Endothelial cell of umbilical vein (primary cell): ENCODE measurements around the gene AKT3. TPM values are rescaled to one million over a fixed set of nuclear protein-coding genes. Genes with fewer than 3 reads are reported as not detected.
"Not testable (repeated sequence)": the region's sequence is repeated elsewhere in the genome, so short reads cannot be mapped to it uniquely, and the experiment has no call there.

ENCODE experiments used
- BruUV-seq: library from RNA; stranded (reverse); fragments of 400-500 nt; replicated peaks from 2 replicates; lab custom pipeline; 2021; lab: Mats Ljungman, UMichigan
- CTCF ChIA-PET: fragments of 300-600, 350-600 bp; sonication (Branson Sonifier 250); formaldehyde crosslinking; loops from one replicate; lab custom pipeline; 2021; ENCODE audit warnings: antibody characterized with exemption, inconsistent platforms; lab: Charles Lee
- POLR2A ChIA-PET: fragments of 300-600, 350-600 bp; sonication (Branson Sonifier 250); formaldehyde crosslinking; loops from one replicate; lab custom pipeline; 2021; ENCODE audit warnings: antibody characterized with exemption, inconsistent platforms; lab: Charles Lee
- DNase-seq: peaks from one replicate; pipeline ENCODE4 v3.0.0-alpha.2; 2011; ENCODE audit warnings: low read depth, low spot score
- FAIRE-seq: peaks from 2 replicates; lab custom pipeline; 2011; peaks lifted over from hg19 to GRCh38; lab: Jason Lieb, UNC
- H2AFZ ChIP-seq: 2 replicates; pipeline ENCODE4 v1.6.0; 2012; ENCODE audit warnings: low read depth, low read length, control low read depth, inconsistent platforms
- H3K27ac ChIP-seq: 2 replicates; pipeline ENCODE4 v1.5.1; 2011; ENCODE audit warnings: low read depth, mild to moderate bottlenecking, control low read depth, low read length, moderate library complexity; ENCODE audit not compliant: insufficient read depth
- H3K27me3 ChIP-seq, 2 experiments: 2 replicates each; pipeline versions ENCODE4 v1.6.0 to v1.6.1; 2011; ENCODE audit warnings: low read length in 2 of 2, mixed read lengths in 1 of 2; ENCODE audit not compliant: control insufficient read depth in 2 of 2, insufficient read depth in 2 of 2
- H3K36me3 ChIP-seq, 2 experiments: 2 replicates in 1 of 2; 3 replicates in 1 of 2; pipeline ENCODE4 v1.5.1; 2011; ENCODE audit warnings: low read length in 2 of 2, mild to moderate bottlenecking in 1 of 2, moderate library complexity in 1 of 2; ENCODE audit not compliant: control insufficient read depth in 2 of 2, insufficient read depth in 2 of 2; ENCODE audit errors: extremely low read depth in 1 of 2
- H3K4me1 ChIP-seq: 3 replicates; pipeline ENCODE4 v1.5.1; 2011; ENCODE audit warnings: mild to moderate bottlenecking, low read length; ENCODE audit not compliant: control insufficient read depth, insufficient read depth; ENCODE audit errors: extremely low read depth
- H3K4me2 ChIP-seq: 2 replicates; pipeline ENCODE4 v1.6.1; 2011; ENCODE audit warnings: low read length, control low read depth, mixed read lengths; ENCODE audit not compliant: insufficient read depth
- H3K4me3 ChIP-seq, 3 experiments: fragments of 200-600 bp in 1 of 3; sonication (generic), shearing (Covaris generic) in 1 of 3; replicated peaks in 1 of 3; 2 replicates each; pipeline ENCODE4 v1.5.1; 2011 to 2016; ENCODE audit warnings: control low read depth in 3 of 3, low read length in 3 of 3, mild to moderate bottlenecking in 2 of 3, inconsistent platforms in 1 of 3, low read depth in 1 of 3, moderate library complexity in 1 of 3; ENCODE audit not compliant: insufficient read depth in 1 of 3
- H3K79me2 ChIP-seq: 2 replicates; pipeline ENCODE4 v1.6.0; 2012; ENCODE audit warnings: low read length, inconsistent platforms; ENCODE audit not compliant: control insufficient read depth, insufficient read depth
- H3K9ac ChIP-seq: replicated peaks from 2 replicates; pipeline ENCODE3; 2011; ENCODE audit warnings: low read length, control low read depth; ENCODE audit not compliant: insufficient read depth; ENCODE audit errors: extremely low read depth
- H3K9me1 ChIP-seq: replicated peaks from 3 replicates; pipeline ENCODE4 v1.6.0; 2011; ENCODE audit warnings: mild to moderate bottlenecking, low read length; ENCODE audit not compliant: control insufficient read depth, insufficient read depth; ENCODE audit errors: extremely low read depth
- H3K9me3 ChIP-seq: replicated peaks from 2 replicates; pipeline ENCODE4 v1.5.1; 2012; ENCODE audit warnings: low read length, inconsistent platforms; ENCODE audit not compliant: control insufficient read depth, insufficient read depth
- H4K20me1 ChIP-seq: replicated peaks from 2 replicates; pipeline ENCODE3; 2011; ENCODE audit warnings: mild to moderate bottlenecking, low read length; ENCODE audit not compliant: control insufficient read depth, insufficient read depth; ENCODE audit errors: extremely low read depth
- EZH2 ChIP-seq: IDR thresholded peaks from 2 replicates; pipeline ENCODE4 v1.6.1; 2012; ENCODE audit warnings: borderline replicate concordance, low read depth, mild to moderate bottlenecking, moderate library complexity, low read length, inconsistent platforms; ENCODE audit not compliant: severe bottlenecking
- FOS ChIP-seq: IDR thresholded peaks from 2 replicates; pipeline ENCODE4 v1.6.1; 2011; ENCODE audit warnings: mild to moderate bottlenecking, low read length, moderate library complexity, borderline replicate concordance; ENCODE audit not compliant: insufficient read depth
- GATA2 ChIP-seq: IDR thresholded peaks from 2 replicates; pipeline ENCODE4 v1.7.0; 2011; ENCODE audit warnings: low read depth, mild to moderate bottlenecking, moderate library complexity, mixed read lengths, low read length; ENCODE audit not compliant: insufficient read length, insufficient read depth
- MYC ChIP-seq: IDR thresholded peaks from one replicate; pipeline ENCODE4 v1.6.1; 2011; ENCODE audit warnings: mild to moderate bottlenecking, low read depth, low read length
- POLR2AphosphoS5 ChIP-seq: IDR thresholded peaks from 2 replicates; pipeline ENCODE4 v1.6.1; 2012; ENCODE audit warnings: low read depth, mild to moderate bottlenecking, control low read depth, low read length, moderate library complexity; ENCODE audit not compliant: insufficient read depth
- dilution Hi-C: fragments of 300-500 bp; cut with MboI; formaldehyde crosslinking; loops from one replicate; pipeline ENCODE4 v1.15.0; 2019; ENCODE audit warnings: low sequenced_read_pairs; ENCODE audit not compliant: extremely low pct_ligation_motif_present
- intact Hi-C: fragments of 100-400 bp; cut with micrococcal nuclease; formaldehyde crosslinking; loops from one replicate; pipeline ENCODE4 v1.10.0; 2022
- polyA plus RNA-seq, 4 experiments: library from polyadenylated mRNA; depleted of rRNA in 3 of 4; stranded (reverse) in 3 of 4; unstranded in 1 of 4; fragments of >200 nt; gene quantifications; 2 replicates each; pipeline versions ENCODE4 v1.2.1 to v1.2.3, GENCODE V29; 2011 to 2012; ENCODE audit warnings: missing spikeins in 1 of 4
- total RNA-seq: library from RNA; stranded (reverse); gene quantifications from 2 replicates; pipeline ENCODE4 v1.2.3, GENCODE V29; 2021
- TF ChIP-seq, protein P1 (sequence below): IDR thresholded peaks from 2 replicates; pipeline ENCODE4 v1.6.1; 2011; ENCODE audit not compliant: insufficient read depth, insufficient read length

Gene AKT3
- total and polyA plus RNA-seq, 2 donors (not counting 3 experiments of a cell fraction or from before 2014, with no cell fraction given): 20.6 to 97.1 TPM

DNA sequence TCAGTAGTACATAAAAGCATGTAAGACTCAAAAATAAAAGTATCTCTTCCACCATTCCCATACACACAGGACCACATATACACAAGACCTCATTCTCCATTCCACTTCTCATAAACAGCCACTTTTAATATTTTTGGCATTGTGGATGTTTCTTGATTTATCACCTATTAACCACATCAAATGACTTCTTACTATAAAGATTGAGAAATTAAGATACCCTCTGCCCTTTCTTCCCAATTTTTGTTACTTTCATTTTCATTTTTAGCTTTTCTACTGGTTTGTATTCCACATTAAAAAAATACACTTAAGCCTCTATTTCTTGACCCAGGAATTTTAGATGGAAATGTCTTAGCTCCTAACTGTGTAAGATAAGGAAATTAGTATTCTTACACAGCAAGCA is 22.8 kb downstream of the AKT3 start:
- Histone ChIP-seq H2AFZ (no peak overlapping the region), H3K4me3 (no peak overlapping the region), H3K9me3 (no peaks in the 10 kb centered on the region), H3K4me2 (no peak overlapping the region), H3K27me3 (no peaks in the 10 kb centered on the region), H4K20me1 (peaks cover 3% of the 10 kb centered on the region), H3K9ac (no peak overlapping the region), H3K9me1 (no peaks in the 10 kb centered on the region), H3K4me1 (peaks cover 5% of the 10 kb centered on the region), H3K27ac (no peak overlapping the region), H3K36me3 (no peaks in the 10 kb centered on the region), H3K79me2 (peaks cover 52% of the 10 kb centered on the region)
- dilution Hi-C loops (no loop called here), intact Hi-C loops (no loop called here)
- CTCF ChIA-PET: interaction anchor here (1.1 to 1.4 kb wide), 2 partner anchors 11 to 78 kb away, joined by 3 to 4 read pairs; no protein-coding TSS in a partner anchor
- no TSS peak for BruUV-seq
- DNase-seq: no peak
- no peak for FAIRE-seq
- POLR2A ChIA-PET: no interaction called here
- TF ChIP-seq GATA2 (no peak), FOS (no peak), POLR2AphosphoS5 (no peak), EZH2 (no peak), MYC (no peak)
- TF ChIP-seq, protein P1, sequence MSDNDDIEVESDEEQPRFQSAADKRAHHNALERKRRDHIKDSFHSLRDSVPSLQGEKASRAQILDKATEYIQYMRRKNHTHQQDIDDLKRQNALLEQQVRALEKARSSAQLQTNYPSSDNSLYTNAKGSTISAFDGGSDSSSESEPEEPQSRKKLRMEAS: no peak

DNA sequence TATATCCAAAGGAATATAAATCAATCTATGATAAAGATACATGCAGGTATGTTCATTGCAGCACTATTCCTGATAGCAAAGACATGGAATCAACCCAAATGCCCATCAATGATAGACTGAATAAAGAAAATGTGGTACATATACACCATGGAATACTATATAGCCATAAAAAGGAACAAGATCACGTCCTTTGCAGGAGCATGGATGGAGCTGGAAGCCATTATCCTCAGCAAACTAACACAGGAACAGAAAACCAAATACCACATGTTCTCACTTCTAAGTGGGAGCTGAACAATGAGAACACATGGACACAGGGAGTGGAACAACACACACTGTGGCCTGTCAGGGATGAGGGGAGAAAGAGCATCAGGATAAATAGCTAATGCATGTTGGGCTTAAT is 25.1 kb downstream of the AKT3 start:
- dilution Hi-C loops, intact Hi-C loops, H3K4me3 ChIP-seq, DNase-seq, CTCF ChIA-PET, H3K27me3 ChIP-seq, H3K9me1 ChIP-seq, H3K9me3 ChIP-seq, H2AFZ ChIP-seq, H3K36me3 ChIP-seq, FAIRE-seq, H4K20me1 ChIP-seq, H3K27ac ChIP-seq, BruUV-seq, H3K4me1 ChIP-seq, H3K9ac ChIP-seq, POLR2A ChIA-PET, H3K4me2 ChIP-seq: not testable (repeated sequence)
- H3K79me2 ChIP-seq: peaks cover 54% of the 10 kb centered on the region
